ENCODE data around the gene SMARCE1. TPM values are rescaled to one million over a fixed set of nuclear protein-coding genes. Genes with fewer than 3 reads are reported as not detected.

Gene SMARCE1
- total RNA-seq, 2 experiments from 2014 or later = 75.9 to 109 TPM

GRCh38 chr17:40687106-40687505 lies 39.5 kb upstream of the SMARCE1 start:
- no peak for TF ChIP-seq EZH2phosphoT487 (IDR thresholded peaks at IDR 0.05; ENCODE audit: borderline replicate concordance, low read depth, low read length)
- TF ChIP-seq CTCF (conservative IDR thresholded peaks at IDR 0.05; ENCODE audit: low read length) = no peak
- Histone ChIP-seq H3K9me2 (ENCODE audit: insufficient read depth, low read length) (no peaks in the 10 kb centered on the region), H3K27ac (ENCODE audit: low read depth, low read length, poor library complexity, severe bottlenecking) (no peak overlapping the region), H3K36me3 (ENCODE audit: insufficient read depth, low read length) (no peaks in the 10 kb centered on the region), H3K4me3 (ENCODE audit: low read depth, low read length, poor library complexity, severe bottlenecking) (no peak overlapping the region), H3K4me1 (ENCODE audit: insufficient read depth, low read length, poor library complexity, severe bottlenecking) (no peaks in the 10 kb centered on the region), H2AFZ (ENCODE audit: low read length) (no peak overlapping the region), H3K4me2 (ENCODE audit: low read length) (no peak overlapping the region), H3K79me2 (ENCODE audit: insufficient read depth, low read depth, low read length) (no peaks in the 10 kb centered on the region), H4K20me1 (ENCODE audit: insufficient read depth, low read length) (no peaks in the 10 kb centered on the region), H3K9me3 (ENCODE audit: low read length) (no peaks in the 10 kb centered on the region)
- intact Hi-C loops (cut with micrococcal nuclease; ENCODE audit: unreplicated experiment) = no loop called here
- no TSS peak for BruUV-seq (replicated peaks)
- POLR2A ChIA-PET = no interaction called here
- DNase-seq (ENCODE audit: low spot score) = no peak
- CTCF ChIA-PET (ENCODE audit: unreplicated experiment) = no interaction called here

GRCh38 chr17:40686192-40686591 lies 38.6 kb upstream of the SMARCE1 start:
- TF ChIP-seq EZH2phosphoT487 (IDR thresholded peaks at IDR 0.05; ENCODE audit: borderline replicate concordance, low read depth, low read length) (no peak), CTCF (conservative IDR thresholded peaks at IDR 0.05; ENCODE audit: low read length) (no peak)
- POLR2A ChIA-PET = no interaction called here
- BruUV-seq (replicated peaks) = no TSS peak

DNA sequence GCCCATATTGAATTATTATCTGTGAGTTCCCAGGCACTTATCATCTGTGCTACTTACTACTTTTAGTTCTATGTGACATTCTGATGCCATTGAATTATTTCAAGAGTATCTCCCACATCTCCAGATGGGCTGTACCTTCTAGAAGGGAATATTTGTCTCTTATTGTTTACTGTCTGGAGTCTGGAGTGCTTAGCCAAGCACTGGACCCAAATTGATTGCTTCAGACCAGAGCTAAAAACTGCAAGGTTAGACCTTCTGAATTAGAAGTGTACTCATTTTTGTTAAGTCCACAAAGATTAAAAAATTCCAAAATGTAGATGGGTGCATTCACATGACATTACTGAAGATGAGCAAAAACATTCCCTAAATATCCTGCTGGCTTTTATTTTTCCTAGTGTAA lies 33.4 kb upstream of the SMARCE1 start:
- CTCF ChIA-PET (ENCODE audit: unreplicated experiment) = no interaction called here

More at GRCh38 chr17:40686192-40686591, 38.6 kb upstream of the SMARCE1 start:
- DNase-seq (ENCODE audit: low spot score) = no peak
- CTCF ChIA-PET (ENCODE audit: unreplicated experiment) = no interaction called here
- Histone ChIP-seq H3K9me2 (ENCODE audit: insufficient read depth, low read length) (no peaks in the 10 kb centered on the region), H3K36me3 (ENCODE audit: insufficient read depth, low read length) (no peaks in the 10 kb centered on the region), H3K4me3 (ENCODE audit: low read depth, low read length, poor library complexity, severe bottlenecking) (no peak overlapping the region), H3K4me1 (ENCODE audit: insufficient read depth, low read length, poor library complexity, severe bottlenecking) (no peaks in the 10 kb centered on the region), H3K9me3 (ENCODE audit: low read length) (no peaks in the 10 kb centered on the region), H3K79me2 (ENCODE audit: insufficient read depth, low read depth, low read length) (no peaks in the 10 kb centered on the region), H4K20me1 (ENCODE audit: insufficient read depth, low read length) (no peaks in the 10 kb centered on the region), H3K27ac (ENCODE audit: low read depth, low read length, poor library complexity, severe bottlenecking) (no peak overlapping the region), H3K4me2 (ENCODE audit: low read length) (no peak overlapping the region), H2AFZ (ENCODE audit: low read length) (no peak overlapping the region)
- intact Hi-C loops (cut with micrococcal nuclease; ENCODE audit: unreplicated experiment) = no loop called here

More for the DNA sequence above, 33.4 kb upstream of the SMARCE1 start:
- Histone ChIP-seq H3K9me2 (ENCODE audit: insufficient read depth, low read length) (no peaks in the 10 kb centered on the region), H3K4me3 (ENCODE audit: low read depth, low read length, poor library complexity, severe bottlenecking) (no peak overlapping the region), H4K20me1 (ENCODE audit: insufficient read depth, low read length) (no peaks in the 10 kb centered on the region), H3K4me2 (ENCODE audit: low read length) (no peak overlapping the region), H3K79me2 (ENCODE audit: insufficient read depth, low read depth, low read length) (no peaks in the 10 kb centered on the region), H3K36me3 (ENCODE audit: insufficient read depth, low read length) (no peaks in the 10 kb centered on the region), H2AFZ (ENCODE audit: low read length) (no peak overlapping the region), H3K9me3 (ENCODE audit: low read length) (no peaks in the 10 kb centered on the region), H3K4me1 (ENCODE audit: insufficient read depth, low read length, poor library complexity, severe bottlenecking) (no peaks in the 10 kb centered on the region), H3K27ac (ENCODE audit: low read depth, low read length, poor library complexity, severe bottlenecking) (no peak overlapping the region)
- TF ChIP-seq CTCF (conservative IDR thresholded peaks at IDR 0.05; ENCODE audit: low read length) = no peak
- no peak for TF ChIP-seq EZH2phosphoT487 (IDR thresholded peaks at IDR 0.05; ENCODE audit: borderline replicate concordance, low read depth, low read length)
- DNase-seq (ENCODE audit: low spot score) = no peak
- BruUV-seq (replicated peaks) = no TSS peak
- POLR2A ChIA-PET = no interaction called here
- intact Hi-C loops (cut with micrococcal nuclease; ENCODE audit: unreplicated experiment) = no loop called here
